ENCODE measurements around the gene DLG1. TPM values are rescaled to one million over a fixed set of nuclear protein-coding genes. Genes with fewer than 3 reads are reported as not detected.

DLG1 gene
- total RNA-seq, 1 donor from 2014 or later, result 138 TPM

DNA sequence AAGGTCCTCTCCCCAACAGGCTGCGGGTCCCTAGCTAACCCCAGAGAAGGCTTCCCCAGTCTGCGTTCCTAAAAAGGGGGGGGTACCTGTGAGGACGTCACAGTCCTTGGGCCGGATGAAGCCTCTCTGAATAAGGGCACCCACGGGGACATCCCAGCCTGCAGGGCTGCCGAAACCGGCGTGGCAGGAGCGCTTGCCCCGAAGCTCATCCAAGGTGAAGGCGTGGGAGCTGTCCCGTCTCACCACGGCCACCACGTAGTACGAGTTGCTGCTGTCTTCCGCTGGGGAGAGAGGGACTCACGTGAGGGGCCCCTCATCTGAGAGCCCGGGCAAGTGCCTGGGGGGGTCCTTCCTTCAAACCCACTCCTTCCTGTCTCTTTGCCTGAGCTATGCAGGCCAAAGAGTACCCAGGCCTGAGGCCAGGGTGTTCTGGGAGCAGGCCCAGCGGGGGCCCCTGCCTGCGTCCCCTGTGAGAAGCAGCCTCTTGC lies 288.8 kb downstream of the DLG1 start:
- no peak for DNase-seq (ENCODE audit: low spot score)
- no peak overlapping the region for H3K27ac Mint-ChIP-seq
- Histone ChIP-seq H2AFZ (replicated peaks) (no peak overlapping the region), H3K36me3 (no peaks in the 10 kb centered on the region), H3K4me1 (peaks cover 16% of the 10 kb centered on the region), H3K9me3 (ENCODE audit: low read depth) (no peaks in the 10 kb centered on the region), H3K9ac (no peak overlapping the region), H3K4me3 (no peak overlapping the region), H3K4me2 (no peak overlapping the region), H3K27me3 (peaks cover 9% of the 10 kb centered on the region), H3K27ac (no peak overlapping the region), H4K20me1 (ENCODE audit: low read depth) (no peaks in the 10 kb centered on the region), H3F3A (ENCODE audit: low read depth) (no peaks in the 10 kb centered on the region), H3K79me2 (ENCODE audit: low read depth) (no peaks in the 10 kb centered on the region)
- H3K4me1 Mint-ChIP-seq, result peaks cover 23% of the 10 kb centered on the region
- no peaks in the 10 kb centered on the region for H3K9me3 Mint-ChIP-seq
- peaks cover 5% of the 10 kb centered on the region for H3K36me3 Mint-ChIP-seq
- TF ChIP-seq, protein P1, sequence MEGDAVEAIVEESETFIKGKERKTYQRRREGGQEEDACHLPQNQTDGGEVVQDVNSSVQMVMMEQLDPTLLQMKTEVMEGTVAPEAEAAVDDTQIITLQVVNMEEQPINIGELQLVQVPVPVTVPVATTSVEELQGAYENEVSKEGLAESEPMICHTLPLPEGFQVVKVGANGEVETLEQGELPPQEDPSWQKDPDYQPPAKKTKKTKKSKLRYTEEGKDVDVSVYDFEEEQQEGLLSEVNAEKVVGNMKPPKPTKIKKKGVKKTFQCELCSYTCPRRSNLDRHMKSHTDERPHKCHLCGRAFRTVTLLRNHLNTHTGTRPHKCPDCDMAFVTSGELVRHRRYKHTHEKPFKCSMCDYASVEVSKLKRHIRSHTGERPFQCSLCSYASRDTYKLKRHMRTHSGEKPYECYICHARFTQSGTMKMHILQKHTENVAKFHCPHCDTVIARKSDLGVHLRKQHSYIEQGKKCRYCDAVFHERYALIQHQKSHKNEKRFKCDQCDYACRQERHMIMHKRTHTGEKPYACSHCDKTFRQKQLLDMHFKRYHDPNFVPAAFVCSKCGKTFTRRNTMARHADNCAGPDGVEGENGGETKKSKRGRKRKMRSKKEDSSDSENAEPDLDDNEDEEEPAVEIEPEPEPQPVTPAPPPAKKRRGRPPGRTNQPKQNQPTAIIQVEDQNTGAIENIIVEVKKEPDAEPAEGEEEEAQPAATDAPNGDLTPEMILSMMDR (IDR thresholded peaks at IDR 0.05), result no peak
- TF ChIP-seq EZH2 (IDR thresholded peaks at IDR 0.05) (no peak), EZH2phosphoT487 (IDR thresholded peaks at IDR 0.05) (no peak)
- no peak overlapping the region for H3K4me3 Mint-ChIP-seq
- H3K27me3 Mint-ChIP-seq (ENCODE audit: insufficient read depth, low read depth), result peaks cover 4% of the 10 kb centered on the region

DNA sequence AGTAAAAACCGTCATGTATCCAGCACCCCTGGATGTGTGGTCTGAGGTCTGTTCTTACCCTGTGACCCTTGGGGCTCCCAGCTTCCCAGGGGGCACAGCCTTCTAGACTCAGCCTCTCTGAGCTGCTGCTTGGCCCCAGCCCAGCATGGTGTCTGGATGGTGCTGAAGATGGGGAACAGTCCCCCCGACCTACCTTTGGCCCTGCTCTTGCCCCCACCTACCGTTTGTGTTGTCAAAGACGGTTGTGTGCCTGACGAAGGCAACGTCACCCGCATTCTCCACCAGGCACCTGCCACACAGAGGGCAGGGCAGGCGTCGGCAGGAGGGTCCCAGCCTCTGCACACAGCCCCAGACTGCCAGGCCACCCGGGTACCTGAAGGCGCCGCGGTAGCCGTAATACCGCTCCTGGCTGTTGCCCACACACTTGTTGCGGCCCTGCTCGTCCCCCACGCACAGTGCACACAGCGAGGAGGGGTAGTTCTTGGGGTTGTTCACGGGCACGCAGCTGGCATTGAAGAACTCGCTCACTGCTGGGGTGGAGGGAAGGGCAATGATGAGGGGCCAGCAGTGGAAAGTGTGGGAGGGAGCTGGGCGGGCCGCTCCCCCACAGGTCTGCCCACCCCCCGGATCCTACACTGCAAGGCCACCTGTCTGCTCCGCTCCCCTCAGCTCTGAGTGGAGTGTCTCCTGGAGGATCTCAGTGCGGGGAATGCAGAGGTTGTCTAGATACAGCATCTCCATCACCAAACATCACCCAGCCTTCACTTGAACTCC lies 289.8 kb downstream of the DLG1 start:
- no peaks in the 10 kb centered on the region for H3F3A ChIP-seq (ENCODE audit: low read depth)
- no peaks in the 10 kb centered on the region for H3K9me3 Mint-ChIP-seq
- no peaks in the 10 kb centered on the region for H3K36me3 ChIP-seq
- H3K4me3 Mint-ChIP-seq, result no peak overlapping the region
- H3K27me3 Mint-ChIP-seq (ENCODE audit: insufficient read depth, low read depth), result peaks cover 7% of the 10 kb centered on the region
- H3K36me3 Mint-ChIP-seq, result peaks cover 9% of the 10 kb centered on the region
- no peak for DNase-seq (ENCODE audit: low spot score)
- no peaks in the 10 kb centered on the region for H3K9me3 ChIP-seq (ENCODE audit: low read depth)
- H3K4me2 ChIP-seq, result no peak overlapping the region
- no peak for TF ChIP-seq EZH2 (IDR thresholded peaks at IDR 0.05)
- TF ChIP-seq EZH2phosphoT487 (IDR thresholded peaks at IDR 0.05), result no peak
- TF ChIP-seq, protein P1 (IDR thresholded peaks at IDR 0.05), result no peak
- no peaks in the 10 kb centered on the region for H4K20me1 ChIP-seq (ENCODE audit: low read depth)
- peaks cover 21% of the 10 kb centered on the region for H3K4me1 ChIP-seq
- H3K79me2 ChIP-seq (ENCODE audit: low read depth), result no peaks in the 10 kb centered on the region
- H3K4me1 Mint-ChIP-seq, result peaks cover 30% of the 10 kb centered on the region
- peak overlapping the region; percentile 14 for H3K27ac Mint-ChIP-seq
- no peak overlapping the region for H3K9ac ChIP-seq
- H3K27me3 ChIP-seq, result peaks cover 19% of the 10 kb centered on the region
- no peak overlapping the region for H2AFZ ChIP-seq (replicated peaks)
- H3K4me3 ChIP-seq, result no peak overlapping the region
- no peak overlapping the region for H3K27ac ChIP-seq

DNA sequence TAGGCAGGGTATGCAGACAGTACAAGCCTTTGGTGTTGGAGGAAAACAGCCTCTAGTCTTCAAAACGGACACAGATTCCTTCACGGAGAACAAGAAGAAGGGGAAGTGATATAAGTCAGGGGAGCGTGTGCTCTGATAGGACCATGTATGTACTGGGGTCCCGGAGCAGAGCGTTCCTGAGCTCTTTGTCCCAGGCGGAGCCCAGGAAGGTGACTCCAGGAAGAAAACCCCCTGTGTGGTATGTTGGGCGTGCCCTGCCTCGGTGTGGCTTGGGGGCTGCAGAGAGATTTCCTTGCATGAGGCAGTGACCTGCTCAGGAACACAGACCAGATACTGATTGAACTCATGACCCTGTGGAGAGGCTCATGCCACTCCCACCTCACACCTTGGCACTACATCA lies 290.5 kb downstream of the DLG1 start:
- Histone ChIP-seq H3K9me3 (ENCODE audit: low read depth) (no peaks in the 10 kb centered on the region), H3F3A (ENCODE audit: low read depth) (no peaks in the 10 kb centered on the region), H2AFZ (replicated peaks) (no peak overlapping the region), H3K27me3 (peaks cover 22% of the 10 kb centered on the region), H3K36me3 (no peaks in the 10 kb centered on the region), H3K27ac (no peak overlapping the region), H3K4me3 (no peak overlapping the region), H3K9ac (no peak overlapping the region), H3K4me2 (no peak overlapping the region), H3K4me1 (peaks cover 22% of the 10 kb centered on the region), H4K20me1 (ENCODE audit: low read depth) (no peaks in the 10 kb centered on the region), H3K79me2 (ENCODE audit: low read depth) (no peaks in the 10 kb centered on the region)
- Mint-ChIP-seq H3K4me3 (peak overlapping the region; percentile 29), H3K27me3 (ENCODE audit: insufficient read depth, low read depth) (peaks cover 9% of the 10 kb centered on the region), H3K4me1 (peaks cover 29% of the 10 kb centered on the region), H3K27ac (no peak overlapping the region), H3K9me3 (no peaks in the 10 kb centered on the region), H3K36me3 (peaks cover 9% of the 10 kb centered on the region)
- TF ChIP-seq, protein P1 (IDR thresholded peaks at IDR 0.05), result no peak
- TF ChIP-seq EZH2phosphoT487 (IDR thresholded peaks at IDR 0.05) (no peak), EZH2 (IDR thresholded peaks at IDR 0.05) (no peak)
- no peak for DNase-seq (ENCODE audit: low spot score)

Data from neural progenitor cell (in vitro differentiated cells).